ENCODE results near the gene TCEA2. TPM values are rescaled to one million over a fixed set of nuclear protein-coding genes. Genes with fewer than 3 reads are reported as not detected.

TCEA2 gene
- total and polyA plus RNA-seq, 2 of the 13 experiments (the other 11 are each of a cell fraction or from before 2014, with no cell fraction given): 28.1 to 33.7 TPM

DNA sequence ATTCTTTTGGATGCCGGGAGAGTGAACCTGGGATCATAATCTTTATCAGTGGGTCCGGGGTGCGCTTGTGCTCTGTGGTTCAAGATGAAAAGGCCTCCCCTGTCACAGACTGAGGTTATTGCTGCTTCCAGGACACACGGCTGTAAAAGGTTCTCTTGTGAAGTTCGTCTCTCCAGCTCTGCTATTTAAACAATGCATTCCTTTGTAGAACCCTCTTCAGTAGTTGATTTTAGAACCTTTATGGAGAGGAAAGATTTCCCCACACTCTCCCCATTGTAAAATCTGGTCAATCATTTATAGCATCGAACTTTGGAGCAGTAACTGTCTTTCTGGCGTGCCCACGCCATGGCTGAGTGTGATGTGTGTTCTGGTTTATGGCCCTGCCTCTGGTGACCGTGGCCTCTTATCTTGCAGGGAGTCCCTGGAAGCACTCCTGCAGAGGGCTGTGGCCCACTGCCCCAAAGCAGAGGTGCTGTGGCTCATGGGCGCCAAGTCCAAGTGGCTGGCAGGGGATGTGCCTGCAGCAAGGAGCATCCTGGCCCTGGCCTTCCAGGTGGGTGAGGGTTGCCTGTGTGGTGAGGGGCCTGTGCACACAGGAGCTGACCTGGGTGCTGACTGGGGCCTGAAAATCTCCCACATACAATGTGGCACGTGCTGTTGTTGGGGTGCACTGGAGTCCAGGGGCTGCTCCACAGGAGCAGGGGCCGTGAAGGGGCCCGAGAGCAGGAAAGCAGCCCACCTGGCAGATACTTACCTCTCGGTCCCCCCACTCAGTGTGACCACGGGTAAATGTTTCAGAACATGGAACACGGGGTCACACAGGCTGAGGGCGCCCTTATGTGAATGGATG, 38.6 kb upstream of the TCEA2 start (continued):
- no peak; the same call in 1 of the 2 replicates for TF ChIP-seq CENPBD1 (CRISPR knock-in tag; IDR thresholded peaks at IDR 0.05; ENCODE audit: borderline replicate concordance, low read depth)
- TF ChIP-seq CBX5 (CRISPR knock-in tag; IDR thresholded peaks at IDR 0.05; ENCODE audit: borderline replicate concordance): no peak
- no peak for TF ChIP-seq ZBTB20 (CRISPR knock-in tag; IDR thresholded peaks at IDR 0.05; ENCODE audit: borderline replicate concordance, low read depth)
- TF ChIP-seq DR1 (CRISPR knock-in tag; IDR thresholded peaks at IDR 0.05): 0 out of 2 replicates have a peak, but pooled peaks have one; percentile 64
- peak; percentile 73 to 93 for TF ChIP-seq POLR2A (IDR thresholded peaks at IDR 0.05; ENCODE audit: insufficient read depth in 1 of 2, low read depth in 2 of 2, low read length in 2 of 2)
- peak; percentile 27 for TF ChIP-seq GATAD1 (CRISPR knock-in tag; IDR thresholded peaks at IDR 0.05)
- TF ChIP-seq MATR3 (CRISPR knock-in tag; IDR thresholded peaks at IDR 0.05): no peak
- 0 out of 2 replicates have a peak, but pooled peaks have one; percentile 22 for TF ChIP-seq SMARCC2 (IDR thresholded peaks at IDR 0.05)
- TF ChIP-seq PRDM4 (CRISPR knock-in tag; IDR thresholded peaks at IDR 0.05; ENCODE audit: borderline replicate concordance): no peak
- no peak for TF ChIP-seq ZNF850 (CRISPR knock-in tag; conservative IDR thresholded peaks at IDR 0.05)
- TF ChIP-seq KMT2A (CRISPR knock-in tag; IDR thresholded peaks at IDR 0.05): no peak
- TF ChIP-seq NAIF1 (CRISPR knock-in tag; IDR thresholded peaks at IDR 0.05; ENCODE audit: borderline replicate concordance): no peak
- peak; percentile 46; the same call in 1 of the 2 replicates for TF ChIP-seq FOSL2 (CRISPR knock-in tag; IDR thresholded peaks at IDR 0.05)
- TF ChIP-seq MAZ (IDR thresholded peaks at IDR 0.05; ENCODE audit: borderline replicate concordance, low read depth, low read length): no peak
- peak; percentile 60; the same call in 1 of the 2 replicates for TF ChIP-seq MAZ (CRISPR knock-in tag; IDR thresholded peaks at IDR 0.05; ENCODE audit: low read depth)
- TF ChIP-seq THYN1 (CRISPR knock-in tag; IDR thresholded peaks at IDR 0.05; ENCODE audit: borderline replicate concordance, low read depth): no peak
- peak; percentile 87 for TF ChIP-seq CREM (IDR thresholded peaks at IDR 0.05)
- TF ChIP-seq CREM (CRISPR knock-in tag; IDR thresholded peaks at IDR 0.05): 0 out of 2 replicates have a peak, but pooled peaks have one; percentile 35
- TF ChIP-seq, protein P1, sequence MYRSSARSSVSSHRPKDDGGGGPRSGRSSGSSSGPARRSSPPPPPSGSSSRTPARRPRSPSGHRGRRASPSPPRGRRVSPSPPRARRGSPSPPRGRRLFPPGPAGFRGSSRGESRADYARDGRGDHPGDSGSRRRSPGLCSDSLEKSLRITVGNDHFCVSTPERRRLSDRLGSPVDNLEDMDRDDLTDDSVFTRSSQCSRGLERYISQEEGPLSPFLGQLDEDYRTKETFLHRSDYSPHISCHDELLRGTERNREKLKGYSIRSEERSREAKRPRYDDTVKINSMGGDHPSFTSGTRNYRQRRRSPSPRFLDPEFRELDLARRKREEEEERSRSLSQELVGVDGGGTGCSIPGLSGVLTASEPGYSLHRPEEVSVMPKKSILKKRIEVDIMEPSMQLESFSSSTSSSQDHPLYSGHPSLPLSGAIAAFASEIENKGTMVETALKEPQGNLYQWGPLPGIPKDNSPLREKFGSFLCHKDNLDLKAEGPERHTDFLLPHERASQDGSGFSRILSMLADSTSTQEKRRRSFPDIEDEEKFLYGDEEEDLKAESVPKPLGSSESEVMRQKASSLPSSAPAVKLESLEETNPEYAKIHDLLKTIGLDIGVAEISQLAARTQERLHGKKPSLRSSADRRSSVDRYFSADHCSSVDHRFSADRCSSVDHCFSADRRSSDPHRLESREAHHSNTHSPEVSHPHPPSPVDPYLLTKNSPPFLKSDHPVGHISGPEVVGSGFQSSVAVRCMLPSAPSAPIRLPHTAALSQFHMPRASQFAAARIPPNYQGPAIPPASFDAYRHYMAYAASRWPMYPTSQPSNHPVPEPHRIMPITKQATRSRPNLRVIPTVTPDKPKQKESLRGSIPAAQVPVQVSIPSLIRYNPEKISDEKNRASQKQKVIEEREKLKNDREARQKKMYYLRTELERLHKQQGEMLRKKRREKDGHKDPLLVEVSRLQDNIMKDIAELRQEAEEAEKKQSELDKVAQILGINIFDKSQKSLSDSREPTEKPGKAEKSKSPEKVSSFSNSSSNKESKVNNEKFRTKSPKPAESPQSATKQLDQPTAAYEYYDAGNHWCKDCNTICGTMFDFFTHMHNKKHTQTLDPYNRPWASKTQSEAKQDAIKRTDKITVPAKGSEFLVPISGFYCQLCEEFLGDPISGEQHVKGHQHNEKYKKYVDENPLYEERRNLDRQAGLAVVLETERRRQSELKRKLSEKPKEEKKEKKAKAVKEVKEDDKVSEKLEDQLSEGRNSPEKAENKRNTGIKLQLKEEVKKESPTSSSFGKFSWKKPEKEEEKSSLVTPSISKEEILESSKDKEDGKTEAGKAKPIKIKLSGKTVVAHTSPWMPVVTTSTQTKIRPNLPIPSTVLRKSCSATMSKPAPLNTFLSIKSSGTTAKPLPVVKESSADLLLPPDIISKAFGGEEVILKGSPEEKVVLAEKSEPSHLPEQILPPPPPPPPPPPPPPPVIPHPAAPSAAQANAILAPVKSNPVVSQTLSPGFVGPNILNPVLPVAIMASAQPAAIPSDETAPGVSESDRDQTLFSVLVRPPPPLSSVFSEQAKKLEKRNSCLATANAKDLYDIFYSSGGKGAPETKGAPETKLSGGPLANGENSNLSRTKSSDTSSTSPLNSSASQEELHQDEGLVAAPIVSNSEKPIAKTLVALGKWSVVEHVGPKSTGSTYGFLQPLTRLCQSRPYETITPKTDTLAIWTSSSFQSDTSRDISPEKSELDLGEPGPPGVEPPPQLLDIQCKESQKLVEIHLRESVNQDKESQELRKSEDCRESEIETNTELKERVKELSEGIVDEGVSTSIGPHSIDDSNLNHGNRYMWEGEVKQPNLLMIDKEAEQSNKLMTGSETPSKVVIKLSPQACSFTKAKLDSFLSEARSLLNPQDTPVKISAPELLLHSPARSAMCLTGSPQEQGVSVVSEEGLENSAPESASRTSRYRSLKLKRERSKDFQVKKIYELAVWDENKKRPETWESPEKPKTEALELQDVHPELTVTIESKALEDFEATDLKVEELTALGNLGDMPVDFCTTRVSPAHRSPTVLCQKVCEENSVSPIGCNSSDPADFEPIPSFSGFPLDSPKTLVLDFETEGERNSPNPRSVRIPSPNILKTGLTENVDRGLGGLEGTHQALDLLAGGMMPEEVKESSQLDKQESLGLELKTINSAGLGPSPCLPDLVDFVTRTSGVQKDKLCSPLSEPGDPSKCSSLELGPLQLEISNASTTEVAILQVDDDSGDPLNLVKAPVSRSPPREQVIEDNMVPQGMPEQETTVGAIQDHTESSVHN (CRISPR knock-in tag; IDR thresholded peaks at IDR 0.05): peak; percentile 55; the same call in 1 of the 2 replicates
